Measurements from ENCODE around the gene CMC4.

Gene CMC4

DNA sequence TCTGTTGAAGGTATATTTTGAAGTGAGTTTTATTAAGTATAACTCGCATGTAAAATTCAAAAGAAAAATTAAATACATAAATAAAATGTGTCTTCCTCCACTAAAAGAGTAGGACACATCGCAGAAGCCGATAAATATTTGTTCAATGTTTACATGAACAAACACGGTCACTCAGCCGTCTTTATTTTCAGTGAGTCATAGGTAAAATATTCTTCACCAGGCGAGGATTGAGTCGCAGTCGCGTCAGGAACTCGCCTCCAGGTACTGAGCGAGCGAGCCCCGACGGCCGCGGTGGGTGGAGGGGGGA is 44.6 kb downstream of the CMC4 start:
- TF ChIP-seq TAF1 (IDR thresholded peaks at IDR 0.05; ENCODE audit: low read depth) (no peak), TCF12 (IDR thresholded peaks at IDR 0.05; ENCODE audit: low read depth) (no peak), TEAD4 (IDR thresholded peaks at IDR 0.05) (peak; percentile 1; the same call in 1 of the 2 replicates)

GRCh38 chrX:155023907-155024833 is 46.8 kb downstream of the CMC4 start:
- TF ChIP-seq, protein P1, sequence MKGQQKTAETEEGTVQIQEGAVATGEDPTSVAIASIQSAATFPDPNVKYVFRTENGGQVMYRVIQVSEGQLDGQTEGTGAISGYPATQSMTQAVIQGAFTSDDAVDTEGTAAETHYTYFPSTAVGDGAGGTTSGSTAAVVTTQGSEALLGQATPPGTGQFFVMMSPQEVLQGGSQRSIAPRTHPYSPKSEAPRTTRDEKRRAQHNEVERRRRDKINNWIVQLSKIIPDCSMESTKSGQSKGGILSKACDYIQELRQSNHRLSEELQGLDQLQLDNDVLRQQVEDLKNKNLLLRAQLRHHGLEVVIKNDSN (IDR thresholded peaks at IDR 0.05), result no peak
- TF ChIP-seq FOXM1 (IDR thresholded peaks at IDR 0.05; ENCODE audit: borderline replicate concordance, low read depth) (no peak), CREB1 (IDR thresholded peaks at IDR 0.05; ENCODE audit: low read depth) (no peak), EGR1 (IDR thresholded peaks at IDR 0.05) (no peak), REST (IDR thresholded peaks at IDR 0.05; ENCODE audit: low read depth) (no peak), TEAD4 (IDR thresholded peaks at IDR 0.05) (no peak), ZBTB7A (IDR thresholded peaks at IDR 0.05; ENCODE audit: low read depth) (no peak), YY1 (IDR thresholded peaks at IDR 0.05; ENCODE audit: low read depth) (no peak), RAD21 (IDR thresholded peaks at IDR 0.05; ENCODE audit: low read depth) (no peak), NFIC (IDR thresholded peaks at IDR 0.05) (no peak), TAF1 (IDR thresholded peaks at IDR 0.05; ENCODE audit: low read depth) (no peak), TCF12 (IDR thresholded peaks at IDR 0.05; ENCODE audit: low read depth) (no peak), EP300 (IDR thresholded peaks at IDR 0.05; ENCODE audit: borderline replicate concordance) (no peak), CEBPB (IDR thresholded peaks at IDR 0.05) (no peak)
- TF ChIP-seq, protein P2, sequence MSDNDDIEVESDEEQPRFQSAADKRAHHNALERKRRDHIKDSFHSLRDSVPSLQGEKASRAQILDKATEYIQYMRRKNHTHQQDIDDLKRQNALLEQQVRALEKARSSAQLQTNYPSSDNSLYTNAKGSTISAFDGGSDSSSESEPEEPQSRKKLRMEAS (IDR thresholded peaks at IDR 0.05), result no peak

- no peak for TF ChIP-seq FOXM1 (IDR thresholded peaks at IDR 0.05; ENCODE audit: borderline replicate concordance, low read depth)
- no peak for TF ChIP-seq CEBPB (IDR thresholded peaks at IDR 0.05)
- TF ChIP-seq EGR1 (IDR thresholded peaks at IDR 0.05), result no peak
- no peak for TF ChIP-seq YY1 (IDR thresholded peaks at IDR 0.05; ENCODE audit: low read depth)
- no peak for TF ChIP-seq RAD21 (IDR thresholded peaks at IDR 0.05; ENCODE audit: low read depth)
- no peak for TF ChIP-seq REST (IDR thresholded peaks at IDR 0.05; ENCODE audit: low read depth)
- TF ChIP-seq CREB1 (IDR thresholded peaks at IDR 0.05; ENCODE audit: low read depth), result no peak
- no peak for TF ChIP-seq ZBTB7A (IDR thresholded peaks at IDR 0.05; ENCODE audit: low read depth)
- no peak for TF ChIP-seq EP300 (IDR thresholded peaks at IDR 0.05; ENCODE audit: borderline replicate concordance)
- TF ChIP-seq, protein P2 (IDR thresholded peaks at IDR 0.05), result no peak
- TF ChIP-seq, protein P1 (IDR thresholded peaks at IDR 0.05), result no peak
- no peak for TF ChIP-seq NFIC (IDR thresholded peaks at IDR 0.05)
Observed at GRCh38 chrX:155022585-155022984, 48.4 kb downstream of the CMC4 start, which contains the start of gene F8. Gene F8, minus strand, starts transcription at chrX:155022723. Its CDS starts 171 bp downstream, at chrX:155022552.

- TF ChIP-seq NFIC (IDR thresholded peaks at IDR 0.05), result no peak
- no peak for TF ChIP-seq CEBPB (IDR thresholded peaks at IDR 0.05)
Observed at GRCh38 chrX:155020591-155020990, 50.3 kb downstream of the CMC4 start.
